GM18505 (cell line): ENCODE data around the gene EXOC4.

Experiments
- ATAC-seq: cut with Tn5 transposase; IDR thresholded peaks from one replicate; pipeline ENCODE4 v1.9.1; 2021; ENCODE audit not compliant: unreplicated experiment
- POLR2A ChIP-seq: IDR thresholded peaks from 4 replicates; pipeline ENCODE4 v1.6.1; 2011; ENCODE audit warnings: borderline replicate concordance; ENCODE audit not compliant: insufficient read depth, insufficient read length; ENCODE audit errors: extremely low read depth

The EXOC4 gene

GRCh38 chr7:133822001-133822641 is 569.2 kb downstream of the EXOC4 start:
- no peak for ATAC-seq
- no peak for TF ChIP-seq POLR2A

GRCh38 chr7:133822868-133823552 is 570.1 kb downstream of the EXOC4 start:
- no peak for TF ChIP-seq POLR2A

GRCh38 chr7:133824132-133824531 is 571.3 kb downstream of the EXOC4 start:
- ATAC-seq, result no peak
- TF ChIP-seq POLR2A, result no peak

More at GRCh38 chr7:133822868-133823552, 570.1 kb downstream of the EXOC4 start:
- ATAC-seq, result no peak

GRCh38 chr7:133827707-133828623 is 575.1 kb downstream of the EXOC4 start:
- no peak for ATAC-seq
- no peak for TF ChIP-seq POLR2A

GRCh38 chr7:133828906-133829305 is 576.0 kb downstream of the EXOC4 start:
- no peak for ATAC-seq
- TF ChIP-seq POLR2A, result no peak

GRCh38 chr7:133829336-133829897 is 576.5 kb downstream of the EXOC4 start:
- no peak for TF ChIP-seq POLR2A
- ATAC-seq, result no peak

GRCh38 chr7:133830081-133830480 is 577.2 kb downstream of the EXOC4 start:
- no peak for ATAC-seq
- no peak for TF ChIP-seq POLR2A

- no peak for TF ChIP-seq POLR2A
- ATAC-seq, result no peak
Observed at GRCh38 chr7:133836666-133837065, 583.8 kb downstream of the EXOC4 start.

- no peak for TF ChIP-seq POLR2A
- ATAC-seq, result no peak
Observed at GRCh38 chr7:133837224-133837623, 584.3 kb downstream of the EXOC4 start.

- no peak for TF ChIP-seq POLR2A
- ATAC-seq, result no peak
Observed at GRCh38 chr7:133839121-133839520, 586.2 kb downstream of the EXOC4 start.

GRCh38 chr7:133843341-133843740 is 590.5 kb downstream of the EXOC4 start:
- no peak for ATAC-seq

GRCh38 chr7:133845005-133845404 is 592.1 kb downstream of the EXOC4 start:
- ATAC-seq, result no peak
- no peak for TF ChIP-seq POLR2A

More at GRCh38 chr7:133843341-133843740, 590.5 kb downstream of the EXOC4 start:
- no peak for TF ChIP-seq POLR2A
